ENCODE measurements around the gene IFITM2. TPM values are rescaled to one million over a fixed set of nuclear protein-coding genes. Genes with fewer than 3 reads are reported as not detected.

IFITM2 gene
- total RNA-seq, 2 donors from 2014 or later = 31.0 to 90.3 TPM

DNA sequence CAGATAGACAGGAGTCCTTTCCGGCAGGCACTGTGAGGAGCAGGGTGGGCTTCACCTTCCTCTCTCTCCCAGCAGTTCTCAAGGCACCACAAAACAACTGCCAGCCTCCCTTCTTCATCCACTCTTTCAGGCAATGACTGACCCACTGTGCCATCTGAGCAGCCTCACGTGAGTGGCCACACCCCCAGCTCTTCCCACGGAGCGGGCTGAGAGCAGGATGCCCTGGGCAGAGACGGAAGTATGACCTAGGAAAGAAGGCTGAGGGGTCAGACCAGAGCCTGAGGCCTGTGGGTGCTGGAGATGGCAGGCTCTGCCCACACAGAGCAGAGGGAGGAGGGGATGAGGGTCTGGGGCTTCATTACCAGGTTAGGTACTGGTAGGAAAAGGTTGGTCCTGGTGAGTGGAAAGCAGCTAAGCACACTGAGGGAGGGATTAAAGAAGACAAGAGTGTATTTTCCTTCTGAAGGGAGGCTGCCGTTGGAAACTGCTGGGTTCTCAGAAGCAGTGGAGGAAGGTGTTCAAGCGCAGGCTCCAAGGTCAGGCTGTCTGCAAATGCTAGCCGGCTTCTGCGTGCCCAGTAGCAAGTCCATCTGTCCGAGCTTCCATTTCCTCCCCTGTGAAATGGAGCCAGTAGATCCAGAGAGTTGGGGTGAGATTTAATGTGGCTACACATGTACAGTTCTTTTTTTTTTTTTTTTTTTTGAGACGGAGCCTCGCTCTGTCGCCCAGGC is 24.8 kb upstream of the IFITM2 start:
- H3K9me3 ChIP-seq = no peaks in the 10 kb centered on the region
- WGBS, 2 donors = 42 to 47% methylated on average over 10 to 13 of the region's 13 CpGs
- ATAC-seq (no peak), DNase-seq (no peak)
- intact Hi-C loops (cut with DNase I) = no loop called here
- H3K27me3 ChIP-seq = peaks cover 0 to 13% of the 10 kb centered on the region in 2 donors
- H3K4me3 ChIP-seq = no peak overlapping the region
- H3K27ac ChIP-seq = no peak overlapping the region
- peaks cover 32% of the 10 kb centered on the region for H3K4me1 ChIP-seq
- H3K36me3 ChIP-seq (replicated peaks in 1 of 2; ENCODE audit: insufficient read depth in 1 of 2, low read depth in 2 of 2) = no peaks in the 10 kb centered on the region
- TF ChIP-seq, protein P1, sequence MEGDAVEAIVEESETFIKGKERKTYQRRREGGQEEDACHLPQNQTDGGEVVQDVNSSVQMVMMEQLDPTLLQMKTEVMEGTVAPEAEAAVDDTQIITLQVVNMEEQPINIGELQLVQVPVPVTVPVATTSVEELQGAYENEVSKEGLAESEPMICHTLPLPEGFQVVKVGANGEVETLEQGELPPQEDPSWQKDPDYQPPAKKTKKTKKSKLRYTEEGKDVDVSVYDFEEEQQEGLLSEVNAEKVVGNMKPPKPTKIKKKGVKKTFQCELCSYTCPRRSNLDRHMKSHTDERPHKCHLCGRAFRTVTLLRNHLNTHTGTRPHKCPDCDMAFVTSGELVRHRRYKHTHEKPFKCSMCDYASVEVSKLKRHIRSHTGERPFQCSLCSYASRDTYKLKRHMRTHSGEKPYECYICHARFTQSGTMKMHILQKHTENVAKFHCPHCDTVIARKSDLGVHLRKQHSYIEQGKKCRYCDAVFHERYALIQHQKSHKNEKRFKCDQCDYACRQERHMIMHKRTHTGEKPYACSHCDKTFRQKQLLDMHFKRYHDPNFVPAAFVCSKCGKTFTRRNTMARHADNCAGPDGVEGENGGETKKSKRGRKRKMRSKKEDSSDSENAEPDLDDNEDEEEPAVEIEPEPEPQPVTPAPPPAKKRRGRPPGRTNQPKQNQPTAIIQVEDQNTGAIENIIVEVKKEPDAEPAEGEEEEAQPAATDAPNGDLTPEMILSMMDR (IDR thresholded peaks at IDR 0.05) = no peak
- TF ChIP-seq POLR2A (IDR thresholded peaks at IDR 0.05) = no peak

DNA sequence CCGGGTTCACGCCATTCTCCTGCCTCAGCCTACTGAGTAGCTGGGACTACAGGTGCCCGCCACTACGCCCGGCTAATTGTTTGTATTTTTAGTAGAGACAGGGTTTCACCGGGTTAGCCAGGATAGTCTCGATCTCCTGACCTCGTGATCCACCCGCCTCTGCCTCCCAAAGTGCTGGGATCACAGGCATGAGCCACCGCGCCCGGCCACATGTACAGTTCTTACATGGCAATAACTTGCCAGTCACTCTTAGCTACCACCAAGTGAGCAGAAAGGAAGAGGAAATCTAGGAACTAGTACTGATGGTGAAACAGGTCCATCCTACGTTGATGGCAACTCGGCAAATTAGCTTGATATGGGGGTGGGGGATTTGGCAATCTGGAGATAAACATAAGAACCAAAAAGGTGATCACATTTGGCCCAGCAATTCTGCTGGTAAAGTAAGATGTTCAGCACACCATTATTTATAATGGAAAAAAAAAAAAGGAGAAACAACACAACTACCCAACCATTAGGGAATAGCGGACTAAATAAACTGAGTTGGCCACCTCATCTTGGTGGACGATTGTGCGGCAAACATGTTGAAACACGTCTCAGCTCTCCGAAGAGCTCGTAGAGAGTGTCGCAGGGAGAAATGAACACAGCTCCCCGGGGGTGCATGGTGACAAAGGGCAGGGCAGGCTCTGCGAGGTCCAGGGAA is 24.1 kb upstream of the IFITM2 start:
- no peak overlapping the region for H3K4me3 ChIP-seq
- ATAC-seq (no peak), DNase-seq (no peak)
- no peaks in the 10 kb centered on the region for H3K36me3 ChIP-seq (replicated peaks in 1 of 2; ENCODE audit: insufficient read depth in 1 of 2, low read depth in 2 of 2)
- intact Hi-C loops (cut with DNase I) = no loop called here
- TF ChIP-seq, protein P1 (IDR thresholded peaks at IDR 0.05) = no peak
- no peak for TF ChIP-seq POLR2A (IDR thresholded peaks at IDR 0.05)
- H3K27me3 ChIP-seq = peaks cover 0 to 13% of the 10 kb centered on the region in 2 donors
- WGBS, 2 donors = 84 to 87% methylated on average over 23 of the region's 23 CpGs
- H3K4me1 ChIP-seq = peaks cover 39% of the 10 kb centered on the region
- H3K9me3 ChIP-seq = no peaks in the 10 kb centered on the region
- H3K27ac ChIP-seq = no peak overlapping the region

DNA sequence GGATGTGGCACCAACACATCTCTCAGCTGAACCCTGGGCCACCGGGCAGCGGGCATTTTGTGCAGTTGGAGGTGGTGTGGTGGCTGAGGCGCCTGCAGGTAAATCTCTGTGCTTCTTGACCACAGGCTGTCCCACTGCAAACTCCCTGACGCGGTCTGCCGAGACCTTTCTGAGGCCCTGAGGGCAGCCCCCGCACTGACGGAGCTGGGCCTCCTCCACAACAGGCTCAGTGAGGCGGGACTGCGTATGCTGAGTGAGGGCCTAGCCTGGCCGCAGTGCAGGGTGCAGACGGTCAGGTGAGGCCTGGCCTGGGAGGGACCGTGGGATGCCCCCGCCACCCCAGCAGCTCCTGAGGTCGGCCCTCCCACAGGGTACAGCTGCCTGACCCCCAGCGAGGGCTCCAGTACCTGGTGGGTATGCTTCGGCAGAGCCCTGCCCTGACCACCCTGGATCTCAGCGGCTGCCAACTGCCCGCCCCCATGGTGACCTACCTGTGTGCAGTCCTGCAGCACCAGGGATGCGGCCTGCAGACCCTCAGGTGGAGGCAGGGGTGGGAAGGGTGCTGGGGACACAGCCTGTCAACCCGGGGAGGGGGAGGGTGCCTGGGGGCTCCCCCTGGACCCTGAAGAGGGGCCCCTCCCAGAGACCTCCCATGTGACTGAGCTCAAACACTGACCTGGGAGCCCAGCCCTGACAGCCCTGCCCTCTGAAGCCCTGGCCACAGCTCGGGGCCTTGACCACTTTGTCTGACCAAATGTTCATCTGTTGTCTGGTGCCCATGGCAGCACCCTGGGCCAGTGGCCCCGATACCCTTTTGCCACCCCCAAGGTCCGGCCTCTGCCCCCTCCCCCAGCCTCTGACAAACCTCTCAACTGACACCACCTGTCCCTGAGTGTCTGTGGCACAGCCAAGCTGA is 23.3 kb upstream of the IFITM2 start:
- intact Hi-C loops (cut with DNase I) = no loop called here
- H3K4me3 ChIP-seq = no peak overlapping the region
- no peaks in the 10 kb centered on the region for H3K36me3 ChIP-seq (replicated peaks in 1 of 2; ENCODE audit: insufficient read depth in 1 of 2, low read depth in 2 of 2)
- WGBS, 2 donors = 80 to 89% methylated on average over 1 to 21 of the region's 24 CpGs
- ATAC-seq = no peak
- H3K9me3 ChIP-seq = no peaks in the 10 kb centered on the region
- DNase-seq = peak in 2 of 4 donors; percentile 11 to 12
- TF ChIP-seq, protein P1 (IDR thresholded peaks at IDR 0.05) = no peak
- no peak for TF ChIP-seq POLR2A (IDR thresholded peaks at IDR 0.05)
- no peak overlapping the region for H3K27ac ChIP-seq
- peaks cover 0 to 13% of the 10 kb centered on the region in 2 donors for H3K27me3 ChIP-seq
- peaks cover 39% of the 10 kb centered on the region for H3K4me1 ChIP-seq

- Histone ChIP-seq H3K27me3 (peaks cover 0 to 13% of the 10 kb centered on the region in 2 donors), H3K36me3 (replicated peaks in 1 of 2; ENCODE audit: insufficient read depth in 1 of 2, low read depth in 2 of 2) (no peaks in the 10 kb centered on the region), H3K4me1 (peaks cover 39% of the 10 kb centered on the region), H3K4me3 (no peak overlapping the region), H3K9me3 (no peaks in the 10 kb centered on the region), H3K27ac (no peak overlapping the region)
- no peak for ATAC-seq
- TF ChIP-seq, protein P1 (IDR thresholded peaks at IDR 0.05) = no peak
- no peak for TF ChIP-seq POLR2A (IDR thresholded peaks at IDR 0.05)
- intact Hi-C loops (cut with DNase I) = no loop called here
- WGBS, 2 donors = 83 to 89% methylated on average over 14 to 23 of the region's 29 CpGs
- DNase-seq = peak in 1 of 4 donors; percentile 10
These were observed 22.4 kb upstream of the IFITM2 start for GRCh38 chr11:285021-285893.

Data from body of pancreas (tissue), 4 donors.